ENCODE results near the gene NLRP1.

Gene NLRP1

DNA sequence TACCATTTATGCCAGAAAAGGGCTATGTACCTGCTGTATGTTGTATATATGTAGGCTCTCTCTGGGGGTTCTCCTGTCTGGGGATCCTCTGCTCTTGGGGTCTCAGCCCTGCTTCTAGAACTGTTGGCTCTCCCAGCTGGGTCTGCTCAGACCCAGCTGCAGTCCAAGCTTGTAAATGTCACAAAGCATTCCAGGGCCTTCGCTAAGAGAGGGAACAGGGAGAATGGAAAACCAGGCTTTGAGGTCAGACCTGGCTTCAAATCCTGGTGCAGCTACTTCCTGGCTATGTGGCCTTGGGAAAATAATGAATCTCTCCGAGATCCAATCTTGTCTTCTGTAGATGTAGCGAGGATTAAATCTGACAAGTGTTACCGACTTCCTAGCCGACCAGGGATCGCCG lies 44.0 kb downstream of the NLRP1 start:
- Histone ChIP-seq H3K4me2 (no peak overlapping the region), H3K9me3 (no peaks in the 10 kb centered on the region), H3K27ac (no peak overlapping the region), H3K36me3 (peaks cover 85% of the 10 kb centered on the region), H4K20me1 (no peaks in the 10 kb centered on the region), H3K4me3 (no peak overlapping the region), H3K27me3 (no peaks in the 10 kb centered on the region), H3K9ac (no peak overlapping the region), H3K4me1 (no peaks in the 10 kb centered on the region)
- TF ChIP-seq Cebpa-rat (IDR thresholded peaks at IDR 0.05), result no peak

DNA sequence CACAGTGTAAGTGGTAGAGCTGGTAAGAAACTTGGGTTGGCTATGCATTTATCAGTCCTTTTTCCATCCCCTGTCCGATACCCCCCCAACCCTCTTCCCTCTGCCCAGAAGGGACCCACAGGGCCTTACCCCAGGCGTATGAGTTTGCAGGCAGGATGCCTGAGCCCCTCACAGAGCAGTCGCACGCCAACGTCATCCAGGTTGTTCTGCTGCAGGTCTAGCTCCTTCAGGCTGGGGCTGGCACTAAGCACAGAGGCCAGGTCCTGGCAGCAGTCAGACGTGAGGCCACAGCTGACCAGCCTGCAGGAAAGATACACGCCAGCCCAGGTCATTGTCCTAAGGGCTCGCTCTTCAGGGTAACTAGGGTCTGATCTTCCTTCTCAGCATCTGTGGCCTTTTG lies 45.0 kb downstream of the NLRP1 start:
- Histone ChIP-seq H3K4me1 (no peaks in the 10 kb centered on the region), H4K20me1 (no peaks in the 10 kb centered on the region)
- no peak for TF ChIP-seq Cebpa-rat (IDR thresholded peaks at IDR 0.05)

DNA sequence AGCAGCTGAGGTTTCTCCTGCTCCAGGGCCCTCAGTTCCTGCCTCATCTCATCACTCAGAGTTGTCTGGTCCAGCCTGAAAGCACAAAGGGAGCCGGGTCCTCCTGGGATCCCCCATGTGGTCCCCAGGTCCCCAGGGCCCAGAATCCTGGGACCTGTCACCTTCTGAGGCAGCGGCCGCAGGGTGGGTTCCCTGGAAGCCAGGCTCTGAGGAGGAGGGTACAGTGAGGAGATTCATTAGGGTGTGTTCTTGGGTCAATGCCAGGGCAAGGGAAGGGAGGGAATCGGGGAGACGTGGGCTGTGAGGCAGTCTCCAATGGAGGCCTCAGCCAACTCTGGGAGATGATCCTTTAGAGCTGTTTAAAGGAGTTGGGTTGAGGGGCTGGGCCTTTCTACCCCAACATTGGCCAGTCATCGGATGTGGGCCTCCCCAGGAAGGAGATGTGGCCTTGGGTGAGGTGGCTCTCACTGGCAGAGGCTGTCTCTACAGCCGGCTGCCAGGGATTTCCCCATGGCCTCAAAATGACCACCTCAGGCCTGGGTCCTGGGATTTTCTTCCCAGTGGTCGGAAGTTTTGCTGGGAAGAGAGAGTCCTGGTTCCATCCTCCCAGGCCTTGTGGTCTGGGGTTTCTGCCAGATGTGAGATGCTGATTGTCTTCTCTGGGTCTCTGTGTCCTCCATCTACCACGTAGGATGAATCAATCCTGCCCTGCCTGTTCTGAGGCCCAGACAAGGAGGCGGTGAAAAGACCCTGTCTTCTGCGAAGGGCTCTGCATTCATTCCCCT lies 47.3 kb downstream of the NLRP1 start:
- Histone ChIP-seq H4K20me1 (no peaks in the 10 kb centered on the region), H3K9ac (no peak overlapping the region)

More for the DNA sequence above, 45.0 kb downstream of the NLRP1 start:
- H3K27ac ChIP-seq, result no peak overlapping the region
- no peak overlapping the region for H3K4me3 ChIP-seq
- H3K27me3 ChIP-seq, result no peaks in the 10 kb centered on the region
- no peak overlapping the region for H3K4me2 ChIP-seq
- peaks cover 82% of the 10 kb centered on the region for H3K36me3 ChIP-seq
- H3K9me3 ChIP-seq, result no peaks in the 10 kb centered on the region
- H3K9ac ChIP-seq, result no peak overlapping the region

DNA sequence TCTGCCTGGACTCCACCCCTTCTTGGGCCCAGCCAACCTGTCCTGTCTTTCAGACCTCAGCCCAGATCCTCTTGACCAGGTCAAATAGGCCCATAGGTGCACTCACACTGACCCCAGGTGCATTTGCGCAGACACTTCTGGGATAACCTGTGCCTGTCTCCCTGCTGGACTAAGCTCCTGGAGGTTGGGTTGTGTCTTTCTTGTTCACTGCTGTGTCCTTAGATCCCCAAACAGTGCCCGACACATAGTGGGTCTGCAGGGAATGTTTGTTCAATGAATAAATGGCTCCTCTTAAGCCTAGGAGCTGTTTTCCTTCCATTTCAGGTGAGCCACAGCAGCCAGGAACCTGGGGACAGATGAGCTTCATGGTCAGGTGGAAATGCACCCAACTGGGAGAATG lies 48.9 kb downstream of the NLRP1 start:
- Histone ChIP-seq H3K4me2 (no peak overlapping the region), H3K27me3 (no peaks in the 10 kb centered on the region), H4K20me1 (no peaks in the 10 kb centered on the region), H3K36me3 (peaks cover 89% of the 10 kb centered on the region), H3K27ac (no peak overlapping the region), H3K4me3 (no peak overlapping the region), H3K4me1 (no peaks in the 10 kb centered on the region), H3K9ac (no peak overlapping the region), H3K9me3 (no peaks in the 10 kb centered on the region)
- no peak for TF ChIP-seq Cebpa-rat (IDR thresholded peaks at IDR 0.05)

More for the DNA sequence above, 47.3 kb downstream of the NLRP1 start:
- Histone ChIP-seq H3K4me1 (no peaks in the 10 kb centered on the region), H3K4me3 (no peak overlapping the region), H3K27ac (0 out of 2 replicates have a peak overlapping the region, but pooled peaks have one; percentile 6), H3K36me3 (peaks cover 90% of the 10 kb centered on the region), H3K27me3 (no peaks in the 10 kb centered on the region), H3K9me3 (no peaks in the 10 kb centered on the region), H3K4me2 (no peak overlapping the region)
- no peak for TF ChIP-seq Cebpa-rat (IDR thresholded peaks at IDR 0.05)

GRCh38 chr17:5533486-5534315 lies 50.6 kb downstream of the NLRP1 start:
- Histone ChIP-seq H3K9me3 (no peaks in the 10 kb centered on the region), H3K27ac (no peak overlapping the region), H3K27me3 (no peaks in the 10 kb centered on the region), H4K20me1 (no peaks in the 10 kb centered on the region), H3K4me3 (no peak overlapping the region), H3K4me2 (no peak overlapping the region), H3K36me3 (peaks cover 82% of the 10 kb centered on the region), H3K4me1 (no peaks in the 10 kb centered on the region), H3K9ac (no peak overlapping the region)
- no peak for TF ChIP-seq Cebpa-rat (IDR thresholded peaks at IDR 0.05)

DNA sequence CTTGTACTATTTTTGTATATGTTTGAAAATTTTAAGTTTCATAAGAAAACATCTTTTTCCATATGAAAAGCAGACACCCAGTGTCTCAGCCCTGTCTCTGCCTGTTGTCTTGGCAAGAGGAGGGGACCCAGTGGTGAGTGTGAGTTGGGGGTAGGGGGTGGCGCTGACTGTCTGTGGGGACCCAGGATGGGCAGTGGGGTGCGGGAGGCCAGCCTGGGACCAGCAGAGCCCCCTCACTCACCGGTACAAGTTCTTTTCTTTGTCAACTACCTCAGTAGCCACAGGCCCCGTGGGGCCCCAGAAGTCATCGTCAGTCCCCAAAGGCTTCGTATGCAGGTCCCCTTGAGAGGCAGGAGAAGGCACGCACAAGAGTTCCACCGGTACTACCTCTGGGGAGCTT lies 51.7 kb downstream of the NLRP1 start:
- Histone ChIP-seq H3K27me3 (no peaks in the 10 kb centered on the region), H4K20me1 (no peaks in the 10 kb centered on the region), H3K4me1 (0 out of 2 replicates have a peak, but pooled peaks cover 2% of the 10 kb centered on the region), H3K36me3 (peaks cover 80% of the 10 kb centered on the region), H3K4me2 (no peak overlapping the region), H3K9me3 (no peaks in the 10 kb centered on the region), H3K4me3 (no peak overlapping the region), H3K9ac (no peak overlapping the region), H3K27ac (no peak overlapping the region)
- TF ChIP-seq Cebpa-rat (IDR thresholded peaks at IDR 0.05), result no peak

- no peak overlapping the region for H3K4me3 ChIP-seq
- H3K36me3 ChIP-seq, result peaks cover 82% of the 10 kb centered on the region
- H3K4me1 ChIP-seq, result peaks cover 12% of the 10 kb centered on the region
- no peaks in the 10 kb centered on the region for H3K9me3 ChIP-seq
- H3K4me2 ChIP-seq, result no peak overlapping the region
- H4K20me1 ChIP-seq, result no peaks in the 10 kb centered on the region
- no peak overlapping the region for H3K27ac ChIP-seq
- H3K9ac ChIP-seq, result no peak overlapping the region
- H3K27me3 ChIP-seq, result no peaks in the 10 kb centered on the region
- no peak for TF ChIP-seq Cebpa-rat (IDR thresholded peaks at IDR 0.05)
Observed at GRCh38 chr17:5531085-5531418, 53.3 kb downstream of the NLRP1 start.

DNA sequence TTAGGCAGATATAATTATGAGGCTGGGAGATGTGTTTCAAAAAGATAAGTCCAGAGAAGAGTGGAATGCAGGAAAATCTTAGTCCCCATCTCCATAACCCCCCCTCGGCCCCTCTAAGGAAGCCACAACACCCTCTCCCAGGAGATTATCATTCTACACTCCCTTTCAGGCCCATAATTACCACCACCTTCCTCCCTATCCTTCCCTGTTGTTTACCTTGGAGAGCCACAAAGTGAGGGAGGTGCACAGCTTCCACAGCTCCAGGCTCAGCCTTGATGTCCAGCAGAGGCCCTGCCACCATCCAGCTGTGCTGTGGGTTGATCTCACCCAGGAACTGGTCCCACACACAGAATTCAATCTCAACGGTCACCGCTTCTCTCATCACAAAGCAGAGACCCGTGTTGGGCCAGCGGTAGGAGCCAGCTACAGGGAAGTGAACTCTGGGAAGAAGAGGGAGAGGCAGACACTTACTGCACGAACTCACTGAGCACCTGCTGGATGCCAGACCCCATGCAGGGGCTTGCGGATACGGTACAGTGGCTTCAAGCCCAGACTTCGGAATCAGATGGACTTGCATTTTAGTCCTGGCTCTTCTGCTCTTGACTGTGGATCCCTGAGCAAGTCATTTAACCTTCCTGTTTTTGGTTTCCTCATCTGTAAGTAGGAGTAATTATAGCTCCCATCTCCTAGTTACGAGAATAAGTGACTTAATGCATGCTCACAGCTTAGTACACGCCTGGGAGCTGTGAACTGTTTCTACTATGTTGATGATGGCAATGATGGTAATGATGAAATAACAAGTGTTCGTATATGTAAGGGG lies 53.8 kb downstream of the NLRP1 start:
- H3K9me3 ChIP-seq, result no peaks in the 10 kb centered on the region
- no peak overlapping the region for H3K9ac ChIP-seq
- H4K20me1 ChIP-seq, result no peaks in the 10 kb centered on the region
- no peak overlapping the region for H3K4me3 ChIP-seq
- H3K27me3 ChIP-seq, result no peaks in the 10 kb centered on the region
- H3K4me1 ChIP-seq, result peaks cover 12% of the 10 kb centered on the region
- H3K36me3 ChIP-seq, result peaks cover 82% of the 10 kb centered on the region
- H3K4me2 ChIP-seq, result no peak overlapping the region
- TF ChIP-seq Cebpa-rat (IDR thresholded peaks at IDR 0.05), result no peak
- no peak overlapping the region for H3K27ac ChIP-seq

- H3K9ac ChIP-seq, result no peak overlapping the region
- H3K9me3 ChIP-seq, result no peaks in the 10 kb centered on the region
- H3K27me3 ChIP-seq, result no peaks in the 10 kb centered on the region
- no peak overlapping the region for H3K27ac ChIP-seq
- no peak overlapping the region for H3K4me2 ChIP-seq
- H3K4me1 ChIP-seq, result peaks cover 12% of the 10 kb centered on the region
- H3K4me3 ChIP-seq, result no peak overlapping the region
- TF ChIP-seq Cebpa-rat (IDR thresholded peaks at IDR 0.05), result no peak
- H3K36me3 ChIP-seq, result peaks cover 89% of the 10 kb centered on the region
- H4K20me1 ChIP-seq, result no peaks in the 10 kb centered on the region
Observed at GRCh38 chr17:5527601-5528250, 56.6 kb downstream of the NLRP1 start.

Data from BLaER1 (cell line).